H1 (cell line): ENCODE results near the gene LIX1L. TPM values are rescaled to one million over a fixed set of nuclear protein-coding genes. Genes with fewer than 3 reads are reported as not detected.
A peak's percentile ranks its signal among the peaks of the same experiment; 100 is the strongest.

ENCODE experiments used
- CTCF ChIA-PET: fragments of 300-600 bp; sonication (Branson Sonifier 250); formaldehyde crosslinking; loops from one replicate; lab custom pipeline; 2021; ENCODE audit not compliant: partially characterized antibody; lab: Charles Lee
- POLR2A ChIA-PET: fragments of 300-600 bp; sonication (Branson Sonifier 250); formaldehyde crosslinking; loops from one replicate; lab custom pipeline; 2021; ENCODE audit warnings: inconsistent platforms; ENCODE audit not compliant: partially characterized antibody; lab: Charles Lee
- DNase-seq, 2 experiments: peaks; one replicate each; pipeline versions ENCODE4 v3.0.0 to v3.0.0-alpha.2; 2010 to 2022; ENCODE audit warnings: low spot score in 2 of 2, low read depth in 1 of 2, mixed read lengths in 1 of 2
- FAIRE-seq: peaks from 2 replicates; lab custom pipeline; 2011; peaks lifted over from hg19 to GRCh38; lab: Jason Lieb, UNC
- H2AFZ ChIP-seq: 2 replicates; pipeline ENCODE4 v1.8.1; 2012; ENCODE audit warnings: low read length, inconsistent platforms
- H2AK5ac ChIP-seq: 2 replicates; pipeline ENCODE4 v1.6.1; 2013; ENCODE audit warnings: low read depth, low read length
- H2BK120ac ChIP-seq: replicated peaks from 2 replicates; pipeline ENCODE3; 2013; ENCODE audit warnings: low read depth, low read length, inconsistent platforms
- H2BK12ac ChIP-seq: 2 replicates; pipeline ENCODE4 v1.6.1; 2013; ENCODE audit warnings: low read depth, low read length
- H2BK15ac ChIP-seq: 2 replicates; pipeline ENCODE4 v1.6.1; 2013; ENCODE audit warnings: low read length
- H2BK20ac ChIP-seq: 2 replicates; pipeline ENCODE4 v1.6.1; 2013; ENCODE audit warnings: low read length
- H2BK5ac ChIP-seq: 2 replicates; pipeline ENCODE4 v1.6.1; 2013; ENCODE audit warnings: low read depth, low read length
- H3K14ac ChIP-seq: 2 replicates; pipeline ENCODE4 v1.6.1; 2013; ENCODE audit warnings: inconsistent platforms; ENCODE audit not compliant: insufficient read length
- H3K18ac ChIP-seq: 2 replicates; pipeline ENCODE4 v1.6.1; 2013; ENCODE audit warnings: low read length; ENCODE audit errors: extremely low read depth
- H3K23ac ChIP-seq: 2 replicates; pipeline ENCODE4 v1.6.1; 2013; ENCODE audit warnings: inconsistent platforms; ENCODE audit not compliant: insufficient read length
- H3K23me2 ChIP-seq: 2 replicates; pipeline ENCODE4 v1.6.1; 2013; ENCODE audit warnings: low read depth, low read length
- H3K27ac ChIP-seq: 2 replicates; pipeline ENCODE4 v1.6.1; 2011; ENCODE audit warnings: low read depth, low read length, inconsistent platforms
- H3K27me3 ChIP-seq, 4 experiments: replicated peaks in 1 of 4; 1 replicate in 1 of 4; 2 replicates in 3 of 4; pipeline versions ENCODE4 v1.6.1 to v1.8.1; 2011 to 2013; ENCODE audit warnings: low read length in 3 of 4, mild to moderate bottlenecking in 3 of 4, inconsistent platforms in 2 of 4, mixed read lengths in 2 of 4, moderate library complexity in 1 of 4; ENCODE audit not compliant: control insufficient read depth in 3 of 4, insufficient read depth in 3 of 4; ENCODE audit errors: extremely low read depth in 1 of 4
- H3K36me3 ChIP-seq, 4 experiments: 2 replicates each; pipeline versions ENCODE4 v1.6.1 to v1.8.1; 2011 to 2013; ENCODE audit warnings: mild to moderate bottlenecking in 4 of 4, low read length in 3 of 4, moderate library complexity in 2 of 4, control low read depth in 1 of 4, inconsistent platforms in 1 of 4; ENCODE audit not compliant: insufficient read depth in 4 of 4, control insufficient read depth in 2 of 4
- H3K4ac ChIP-seq: replicated peaks from 2 replicates; pipeline ENCODE3; 2013; ENCODE audit warnings: low read length, low read depth, mixed read lengths, inconsistent platforms; ENCODE audit not compliant: insufficient read length
- H3K4me1 ChIP-seq, 4 experiments: replicated peaks in 1 of 4; 1 replicate in 1 of 4; 2 replicates in 3 of 4; pipeline versions ENCODE4 v1.6.1 to v1.8.1; 2011 to 2013; ENCODE audit warnings: low read length in 3 of 4, inconsistent platforms in 2 of 4, mixed read lengths in 1 of 4; ENCODE audit not compliant: insufficient read depth in 4 of 4, control insufficient read depth in 3 of 4
- H3K4me2 ChIP-seq, 2 experiments: 2 replicates each; pipeline versions ENCODE4 v1.6.1 to v1.8.1; 2011 to 2013; ENCODE audit warnings: low read depth in 2 of 2, low read length in 2 of 2, control low read depth in 1 of 2, inconsistent platforms in 1 of 2, mild to moderate bottlenecking in 1 of 2; ENCODE audit not compliant: insufficient read depth in 1 of 2
- H3K4me3 ChIP-seq, 4 experiments: fragments of 200-600, 300-600 bp in 1 of 4; sonication (generic), shearing (Covaris generic), sonication (Bioruptor Twin) in 1 of 4; 2 replicates each; pipeline versions ENCODE4 v1.5.1 to v1.8.1; 2011 to 2016; ENCODE audit warnings: low read length in 4 of 4, low read depth in 3 of 4, control low read depth in 2 of 4, inconsistent platforms in 2 of 4, mild to moderate bottlenecking in 2 of 4, mixed read lengths in 1 of 4, moderate library complexity in 1 of 4; ENCODE audit not compliant: insufficient read depth in 2 of 4; ENCODE audit errors: extremely low read depth in 1 of 4
- H3K56ac ChIP-seq: replicated peaks from 2 replicates; pipeline ENCODE3; 2013; ENCODE audit warnings: low read depth, mild to moderate bottlenecking, mixed read lengths, low read length, inconsistent platforms; ENCODE audit not compliant: insufficient read length
- H3K79me1 ChIP-seq: 2 replicates; pipeline ENCODE4 v1.6.1; 2013; ENCODE audit warnings: low read depth, low read length, control low read depth
- H3K79me2 ChIP-seq, 2 experiments: 2 replicates each; pipeline versions ENCODE4 v1.6.1 to v1.8.1; 2012 to 2013; ENCODE audit warnings: low read length in 2 of 2, mild to moderate bottlenecking in 2 of 2, inconsistent platforms in 1 of 2; ENCODE audit not compliant: insufficient read depth in 2 of 2, control insufficient read depth in 1 of 2
- H3K9ac ChIP-seq, 4 experiments: replicated peaks in 1 of 4; 1 replicate in 1 of 4; 2 replicates in 3 of 4; pipeline versions ENCODE4 v1.6.1 to v1.8.1; 2011 to 2013; ENCODE audit warnings: low read depth in 3 of 4, low read length in 3 of 4, control low read depth in 2 of 4, mild to moderate bottlenecking in 2 of 4, moderate library complexity in 2 of 4, inconsistent platforms in 1 of 4; ENCODE audit errors: extremely low read depth in 1 of 4
- H3K9me3 ChIP-seq, 2 experiments: 2 replicates each; pipeline versions ENCODE4 v1.6.1 to v1.8.1; 2012 to 2013; ENCODE audit warnings: mild to moderate bottlenecking in 2 of 2, moderate library complexity in 2 of 2, control low read depth in 1 of 2, inconsistent platforms in 1 of 2, low read depth in 1 of 2, low read length in 1 of 2, mixed read lengths in 1 of 2; ENCODE audit not compliant: insufficient read depth in 2 of 2
- H4K20me1 ChIP-seq, 2 experiments: replicated peaks in 1 of 2; 2 replicates each; pipeline versions ENCODE3 to v1.8.1; 2011 to 2013; ENCODE audit warnings: inconsistent platforms in 2 of 2, low read length in 2 of 2, mild to moderate bottlenecking in 1 of 2; ENCODE audit not compliant: insufficient read depth in 2 of 2, control insufficient read depth in 1 of 2
- H4K5ac ChIP-seq: 2 replicates; pipeline ENCODE4 v1.6.1; 2013; ENCODE audit warnings: low read length, low read depth, mixed read lengths, inconsistent platforms; ENCODE audit not compliant: insufficient read length
- H4K8ac ChIP-seq: 2 replicates; pipeline ENCODE4 v1.8.0; 2013; ENCODE audit warnings: mild to moderate bottlenecking, moderate library complexity, low read length, inconsistent platforms; ENCODE audit not compliant: insufficient read depth; ENCODE audit errors: extremely low read depth
- H4K91ac ChIP-seq: replicated peaks from 2 replicates; pipeline ENCODE3; 2013; ENCODE audit warnings: low read length, mixed read lengths, inconsistent platforms; ENCODE audit not compliant: insufficient read length
- ASH2L ChIP-seq: fragments of 200-600, 300-600 bp; sonication (generic); IDR thresholded peaks from one replicate; pipeline ENCODE4 v1.7.1; 2017; ENCODE audit warnings: low read length
- CHD2 ChIP-seq: IDR thresholded peaks from 2 replicates; pipeline ENCODE4 v1.6.1; 2012; ENCODE audit warnings: low read length, improper control_type of control experiment
- E2F6 ChIP-seq: IDR thresholded peaks from 2 replicates; pipeline ENCODE4 v1.6.1; 2012; ENCODE audit warnings: inconsistent platforms
- GABPA ChIP-seq: IDR thresholded peaks from 2 replicates; pipeline ENCODE4 v1.6.1; 2011; ENCODE audit warnings: mild to moderate bottlenecking, low read length, moderate library complexity, borderline replicate concordance; ENCODE audit not compliant: insufficient read depth
- HDAC2 ChIP-seq, 2 experiments: fragments of 300-600 bp in 1 of 2; sonication (generic) in 1 of 2; IDR thresholded peaks; 2 replicates each; pipeline ENCODE4 v1.6.1; 2011 to 2012; ENCODE audit warnings: low read depth in 2 of 2, low read length in 2 of 2, mild to moderate bottlenecking in 2 of 2, moderate library complexity in 2 of 2, borderline replicate concordance in 1 of 2, inconsistent platforms in 1 of 2
- HDAC6 ChIP-seq: IDR thresholded peaks from one replicate; pipeline ENCODE4 v1.7.1; 2012; ENCODE audit warnings: low read depth, mild to moderate bottlenecking, inconsistent platforms, low read length, moderate library complexity
- KDM5A ChIP-seq: fragments of 200-600 bp; IDR thresholded peaks from 2 replicates; pipeline ENCODE4 v1.7.1; 2012; ENCODE audit warnings: mild to moderate bottlenecking, low read length, inconsistent platforms, mixed read lengths
- NANOG ChIP-seq: IDR thresholded peaks from 2 replicates; pipeline ENCODE4 v1.6.1; 2011; ENCODE audit warnings: low read length, low read depth, mild to moderate bottlenecking, inconsistent platforms; ENCODE audit not compliant: insufficient read depth, poor library complexity, severe bottlenecking
- RFX5 ChIP-seq: IDR thresholded peaks from 2 replicates; pipeline ENCODE4 v1.6.1; 2011; ENCODE audit warnings: low read depth, low read length, improper control_type of control experiment, borderline replicate concordance
- WGBS, 2 experiments: shearing (Covaris generic) in 1 of 2; methylation state at CpG; one replicate each; pipeline versions ENCODE4 v1.1.6 to v1.1.7; 2013 to 2015; ENCODE audit warnings: low lambda C conversion rate in 2 of 2, mixed read lengths in 2 of 2, inconsistent platforms in 1 of 2, low coverage in 1 of 2, missing lambda C conversion rate in 1 of 2; ENCODE audit not compliant: insufficient replicate concordance in 2 of 2, insufficient coverage in 1 of 2, insufficient read length in 1 of 2; ENCODE audit errors: extremely low coverage in 1 of 2, missing lambda C conversion rate in 1 of 2; 5-methylcytosine and 5-hydroxymethylcytosine counted together
- polyA plus RNA-seq, 7 experiments: library from polyadenylated mRNA; depleted of rRNA in 3 of 7; stranded (reverse) in 5 of 7; unstranded in 2 of 7; fragments of >200 nt in 5 of 7; fragments of 200-250 nt in 2 of 7; gene quantifications; 1 replicate in 5 of 7; 2 replicates in 1 of 7; 4 replicates in 1 of 7; pipeline versions ENCODE4 v1.2.1 to v1.2.3, GENCODE V29; 2011 to 2013; ENCODE audit warnings: missing spikeins in 2 of 7, mixed read lengths in 2 of 7
- total RNA-seq: library from RNA; stranded (reverse); fragmentation: NEBNext Ultra II Directional; extraction: Animal tissue kit (Norgen Biotek cat#: 25700); gene quantifications from 2 replicates; pipeline ENCODE4 v1.2.1, GENCODE V29; 2021
- TF ChIP-seq, protein P1 (sequence below): IDR thresholded peaks from 2 replicates; pipeline ENCODE4 v1.6.1; 2012; ENCODE audit warnings: inconsistent platforms

The LIX1L gene
- total and polyA plus RNA-seq, 2 of the 8 experiments (the other 6 are each of a cell fraction or from before 2014, with no cell fraction given) = 2.9 to 3.7 TPM

- H3K4me1 ChIP-seq = peaks cover 0 to 20% (median 11%) of the 10 kb centered on the region in 4 experiments; a peak in 6 of 7 replicates
- DNase-seq = peak in 1 of 2 experiments; percentile 65
- no peak overlapping the region for H2BK5ac ChIP-seq
- H3K27me3 ChIP-seq = peaks cover 25 to 65% (median 59%) of the 10 kb centered on the region in 4 experiments
- H4K20me1 ChIP-seq = peaks cover 0 to 2% of the 10 kb centered on the region in 2 experiments
- H3K23me2 ChIP-seq = peaks cover 25% of the 10 kb centered on the region
- CTCF ChIA-PET = interaction anchor here (3.6 kb wide), 1 partner anchor 18 kb away, joined by 17 read pairs; no protein-coding TSS in a partner anchor
- H3K79me1 ChIP-seq = no peaks in the 10 kb centered on the region
- no peak overlapping the region for H2BK120ac ChIP-seq
- H4K5ac ChIP-seq = no peak overlapping the region
- H2AK5ac ChIP-seq = no peak overlapping the region
- peak overlapping the region; percentile 40; the same call in 1 of the 2 replicates for H2AFZ ChIP-seq
- no peaks in the 10 kb centered on the region for H3K9me3 ChIP-seq
- H2BK15ac ChIP-seq = no peak overlapping the region
- H4K91ac ChIP-seq = no peak overlapping the region
- POLR2A ChIA-PET = interaction anchor here (0.7 to 5.3 kb wide), 4 partner anchors 31 to 41 kb away, joined by 3 to 31 read pairs (median 6); partner anchors contain the start of genes RBM8A and TXNIP
- H3K23ac ChIP-seq = no peak overlapping the region
- no peak overlapping the region for H3K27ac ChIP-seq
- WGBS, 2 experiments = 4% methylated on average over 57 of the region's 57 CpGs; no CpG with 5 or more reads in 1 of the 2 experiments
- no peaks in the 10 kb centered on the region for H3K79me2 ChIP-seq
- H3K9ac ChIP-seq = no peak overlapping the region
- H3K36me3 ChIP-seq = no peaks in the 10 kb centered on the region
- FAIRE-seq = no peak
- H2BK20ac ChIP-seq = no peak overlapping the region
- no peak overlapping the region; the same call in 1 of the 2 replicates for H3K18ac ChIP-seq
- H3K14ac ChIP-seq = no peak overlapping the region
- no peak overlapping the region for H3K4ac ChIP-seq
- H3K4me3 ChIP-seq = peak overlapping the region; percentile 56 to 85 (median 82)
- peak overlapping the region; percentile 68; the same call in 1 of the 2 replicates for H2BK12ac ChIP-seq
- H3K4me2 ChIP-seq = peak overlapping the region; percentile 93 to 98
- H4K8ac ChIP-seq = peak overlapping the region; percentile 22; the same call in 1 of the 2 replicates
- H3K56ac ChIP-seq = no peak overlapping the region
- no peak for TF ChIP-seq RFX5
- no peak for TF ChIP-seq NANOG
- no peak for TF ChIP-seq GABPA
- TF ChIP-seq HDAC2 (IDR thresholded peaks at IDR 0.05; ENCODE audit: borderline replicate concordance in 1 of 2, low read depth in 2 of 2, low read length in 2 of 2) = no peak; a peak in 1 of 4 replicates
- no peak for TF ChIP-seq HDAC6
- TF ChIP-seq E2F6 = peak; percentile 34
- no peak for TF ChIP-seq CHD2
- TF ChIP-seq KDM5A = no peak
- no peak for TF ChIP-seq ASH2L
- TF ChIP-seq, protein P1, sequence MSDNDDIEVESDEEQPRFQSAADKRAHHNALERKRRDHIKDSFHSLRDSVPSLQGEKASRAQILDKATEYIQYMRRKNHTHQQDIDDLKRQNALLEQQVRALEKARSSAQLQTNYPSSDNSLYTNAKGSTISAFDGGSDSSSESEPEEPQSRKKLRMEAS = 0 out of 2 replicates have a peak, but pooled peaks have one; percentile 20
Measured at GRCh38 chr1:145961425-145962156, 3.8 kb upstream of the LIX1L start.
